ENCODE data around the gene ARVCF. TPM values are rescaled to one million over a fixed set of nuclear protein-coding genes. Genes with fewer than 3 reads are reported as not detected.

Gene ARVCF
- total and polyA plus RNA-seq, 2 of the 8 experiments (the other 6 are each of a cell fraction or from before 2014, with no cell fraction given), result 31.0 to 43.2 TPM

DNA sequence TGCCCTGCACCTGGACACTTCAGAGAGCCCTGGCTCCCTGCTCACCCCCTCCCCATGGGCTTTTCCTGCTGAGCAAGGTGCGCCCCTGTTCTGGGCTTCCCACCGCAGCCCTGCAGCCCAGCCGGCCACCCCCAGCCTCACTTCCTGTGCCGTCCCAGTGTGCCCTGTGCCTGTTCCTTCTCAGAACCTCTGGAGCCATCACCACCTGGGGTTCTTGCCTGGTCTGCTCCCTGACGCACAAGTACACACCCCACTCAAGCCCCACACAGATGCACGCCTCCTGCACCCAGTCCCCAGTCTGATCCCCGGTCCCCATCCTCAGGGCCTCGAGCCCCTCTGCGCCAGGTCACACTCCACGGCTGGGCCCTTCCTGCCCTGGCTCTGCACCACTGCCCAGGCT lies 39.5 kb upstream of the ARVCF start (continued):
- TF ChIP-seq JUND (IDR thresholded peaks at IDR 0.05; ENCODE audit: low read length), result no peak
- no peak for TF ChIP-seq FOSL1 (IDR thresholded peaks at IDR 0.05; ENCODE audit: insufficient read depth, low read depth, low read length)
- no peak for TF ChIP-seq SRF (IDR thresholded peaks at IDR 0.05; ENCODE audit: low read depth, low read length)
- TF ChIP-seq KDM4A (IDR thresholded peaks at IDR 0.05; ENCODE audit: low read depth, low read length, severe bottlenecking), result no peak
- TF ChIP-seq RAD21 (IDR thresholded peaks at IDR 0.05 in 1 of 2, conservative IDR thresholded peaks at IDR 0.05 in 1 of 2; ENCODE audit: low read depth in 2 of 2, low read length in 2 of 2), result no peak
- no peak for TF ChIP-seq SIX5 (IDR thresholded peaks at IDR 0.05; ENCODE audit: low read depth, low read length)
- no peak for TF ChIP-seq ASH2L (IDR thresholded peaks at IDR 0.05; ENCODE audit: low read length)
